ENCODE measurements around the gene USP44. TPM values are rescaled to one million over a fixed set of nuclear protein-coding genes. Genes with fewer than 3 reads are reported as not detected.
"Not testable (repeated sequence)": the region's sequence is repeated elsewhere in the genome, so short reads cannot be mapped to it uniquely, and the experiment has no call there.

The USP44 gene
- total RNA-seq, 4 donors from 2014 or later: 0.42 to 1.6 (median 0.63) TPM

- no peak for TF ChIP-seq CTCF (IDR thresholded peaks at IDR 0.05)
- TF ChIP-seq POLR2A (IDR thresholded peaks at IDR 0.05): no peak
- intact Hi-C loops (cut with DNase I; ENCODE audit: low total_unique reads): no loop called here
- no peak for DNase-seq (ENCODE audit: low spot score in 2 of 2)
- no peak overlapping the region for H3K4me3 ChIP-seq (ENCODE audit: low read depth, poor library complexity, severe bottlenecking)
- WGBS, 2 donors: 55 to 64% methylated on average over 10 of the region's 10 CpGs
These were observed 22.8 kb upstream of the USP44 start for GRCh38 chr12:95573951-95574576.

GRCh38 chr12:95571369-95571768, 20.1 kb upstream of the USP44 start:
- no peak for DNase-seq (ENCODE audit: low spot score in 2 of 2)
- no peak for TF ChIP-seq POLR2A (IDR thresholded peaks at IDR 0.05)
- no peak for TF ChIP-seq CTCF (IDR thresholded peaks at IDR 0.05)
- H3K4me3 ChIP-seq (ENCODE audit: low read depth, poor library complexity, severe bottlenecking): no peak overlapping the region
- intact Hi-C loops (cut with DNase I; ENCODE audit: low total_unique reads): no loop called here
- WGBS, 2 donors: 87 to 91% methylated on average over 2 of the region's 2 CpGs

- intact Hi-C loops (cut with DNase I; ENCODE audit: low total_unique reads); DNase-seq (ENCODE audit: low spot score in 2 of 2): not testable (repeated sequence)
- WGBS, 2 donors: 92 to 96% methylated on average over 10 of the region's 10 CpGs
These were observed 16.8 kb upstream of the USP44 start for GRCh38 chr12:95568045-95568444.

GRCh38 chr12:95557625-95558024, 6.3 kb upstream of the USP44 start:
- intact Hi-C loops (cut with DNase I; ENCODE audit: low total_unique reads): no loop called here
- WGBS, 2 donors: 45 to 55% methylated on average over 1 of the region's 1 CpG
- DNase-seq (ENCODE audit: low spot score in 2 of 2): no peak
- TF ChIP-seq CTCF (IDR thresholded peaks at IDR 0.05): no peak
- TF ChIP-seq POLR2A (IDR thresholded peaks at IDR 0.05): no peak
- no peak overlapping the region for H3K4me3 ChIP-seq (ENCODE audit: low read depth, poor library complexity, severe bottlenecking)

More at GRCh38 chr12:95568045-95568444, 16.8 kb upstream of the USP44 start:
- H3K4me3 ChIP-seq (ENCODE audit: low read depth, poor library complexity, severe bottlenecking): not testable (repeated sequence)

- no peak for DNase-seq (ENCODE audit: low spot score in 2 of 2)
- H3K4me3 ChIP-seq (ENCODE audit: low read depth, poor library complexity, severe bottlenecking): no peak overlapping the region
- WGBS, 2 donors: 75 to 84% methylated on average over 4 of the region's 4 CpGs
- TF ChIP-seq POLR2A (IDR thresholded peaks at IDR 0.05) (no peak), CTCF (IDR thresholded peaks at IDR 0.05) (no peak)
- intact Hi-C loops (cut with DNase I; ENCODE audit: low total_unique reads): no loop called here
These were observed 3.3 kb upstream of the USP44 start for GRCh38 chr12:95554532-95555071.

- TF ChIP-seq CTCF (IDR thresholded peaks at IDR 0.05): no peak
- no peak for TF ChIP-seq POLR2A (IDR thresholded peaks at IDR 0.05)
- DNase-seq (ENCODE audit: low spot score in 2 of 2): no peak
- WGBS, 2 donors: 85 to 88% methylated on average over 5 of the region's 5 CpGs
- intact Hi-C loops (cut with DNase I; ENCODE audit: low total_unique reads): no loop called here
- H3K4me3 ChIP-seq (ENCODE audit: low read depth, poor library complexity, severe bottlenecking): no peak overlapping the region
These were observed 2.1 kb upstream of the USP44 start for GRCh38 chr12:95553197-95553943.
